Measurements from ENCODE around the gene BMP4.

Gene BMP4

DNA sequence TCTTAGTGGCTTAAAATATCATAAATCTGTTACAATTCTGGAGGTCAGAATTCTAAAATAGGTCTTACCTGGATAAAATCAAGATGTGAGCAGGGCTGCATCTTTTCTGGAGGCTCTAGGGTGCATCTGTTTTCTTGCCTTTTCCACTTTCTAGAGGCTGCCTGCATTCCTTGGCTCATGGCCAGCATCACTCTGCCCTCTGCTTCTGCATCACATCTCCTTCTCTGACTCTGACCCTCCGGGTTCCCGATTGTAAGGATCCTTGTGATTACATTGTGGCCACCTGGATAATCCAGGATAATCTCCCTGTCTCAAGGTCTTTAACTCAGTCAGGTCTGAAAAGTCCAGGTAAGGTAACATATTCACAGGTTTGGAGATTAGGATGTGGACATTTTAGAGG lies 11.0 kb upstream of the BMP4 start:
- no peaks in the 10 kb centered on the region for H3K4me1 ChIP-seq (ENCODE audit: control insufficient read depth, low read length)
- TF ChIP-seq, protein P1, sequence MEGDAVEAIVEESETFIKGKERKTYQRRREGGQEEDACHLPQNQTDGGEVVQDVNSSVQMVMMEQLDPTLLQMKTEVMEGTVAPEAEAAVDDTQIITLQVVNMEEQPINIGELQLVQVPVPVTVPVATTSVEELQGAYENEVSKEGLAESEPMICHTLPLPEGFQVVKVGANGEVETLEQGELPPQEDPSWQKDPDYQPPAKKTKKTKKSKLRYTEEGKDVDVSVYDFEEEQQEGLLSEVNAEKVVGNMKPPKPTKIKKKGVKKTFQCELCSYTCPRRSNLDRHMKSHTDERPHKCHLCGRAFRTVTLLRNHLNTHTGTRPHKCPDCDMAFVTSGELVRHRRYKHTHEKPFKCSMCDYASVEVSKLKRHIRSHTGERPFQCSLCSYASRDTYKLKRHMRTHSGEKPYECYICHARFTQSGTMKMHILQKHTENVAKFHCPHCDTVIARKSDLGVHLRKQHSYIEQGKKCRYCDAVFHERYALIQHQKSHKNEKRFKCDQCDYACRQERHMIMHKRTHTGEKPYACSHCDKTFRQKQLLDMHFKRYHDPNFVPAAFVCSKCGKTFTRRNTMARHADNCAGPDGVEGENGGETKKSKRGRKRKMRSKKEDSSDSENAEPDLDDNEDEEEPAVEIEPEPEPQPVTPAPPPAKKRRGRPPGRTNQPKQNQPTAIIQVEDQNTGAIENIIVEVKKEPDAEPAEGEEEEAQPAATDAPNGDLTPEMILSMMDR (IDR thresholded peaks at IDR 0.05; ENCODE audit: low read depth, low read length, poor library complexity, severe bottlenecking): no peak
- TF ChIP-seq EZH2phosphoT487 (IDR thresholded peaks at IDR 0.05; ENCODE audit: borderline replicate concordance, low read length): no peak
- H3K4me3 ChIP-seq (ENCODE audit: low read length): no peak overlapping the region
- no peak overlapping the region for H3K27ac ChIP-seq (ENCODE audit: low read depth, low read length)
- no peaks in the 10 kb centered on the region for H3K9me3 ChIP-seq (ENCODE audit: control insufficient read depth, insufficient read depth, low read length)
- H3K79me2 ChIP-seq (ENCODE audit: control insufficient read depth, low read length): no peaks in the 10 kb centered on the region
- no peaks in the 10 kb centered on the region for H3K36me3 ChIP-seq (ENCODE audit: control insufficient read depth, low read length)
- H3K27me3 ChIP-seq (ENCODE audit: control insufficient read depth, low read length): 0 out of 2 replicates have a peak, but pooled peaks cover 3% of the 10 kb centered on the region
- H3K9me2 ChIP-seq (replicated peaks; ENCODE audit: control insufficient read depth, low read length): no peaks in the 10 kb centered on the region
- H4K20me1 ChIP-seq (ENCODE audit: control insufficient read depth, insufficient read depth, low read depth, low read length): no peaks in the 10 kb centered on the region
- no peaks in the 10 kb centered on the region for H3F3A ChIP-seq (ENCODE audit: control insufficient read depth, insufficient read depth)
- no peak overlapping the region for H3K4me2 ChIP-seq (ENCODE audit: low read length)

DNA sequence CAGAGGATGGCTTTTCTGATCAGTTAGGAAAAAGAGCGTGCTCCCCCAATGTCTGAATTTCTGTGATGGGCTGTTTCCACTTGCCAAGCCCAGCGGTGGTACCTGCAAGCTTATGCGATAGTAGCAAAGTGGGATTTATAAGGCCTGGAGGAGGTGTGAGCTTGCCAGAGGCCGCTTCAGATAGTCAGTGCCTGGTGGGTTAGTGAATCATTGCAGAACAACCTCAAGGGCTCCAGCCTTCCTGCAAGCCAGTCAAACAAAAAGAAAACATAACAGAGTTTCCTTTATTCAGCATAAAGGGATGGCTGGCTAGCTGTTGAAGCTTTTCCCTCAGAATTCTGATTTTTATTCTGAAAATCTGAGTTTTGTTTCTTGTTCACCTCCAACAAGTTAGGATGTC lies 7.6 kb upstream of the BMP4 start:
- no peaks in the 10 kb centered on the region for H3K9me2 ChIP-seq (replicated peaks; ENCODE audit: control insufficient read depth, low read length)
- H3K27ac ChIP-seq (ENCODE audit: low read depth, low read length): no peak overlapping the region
- H4K20me1 ChIP-seq (ENCODE audit: control insufficient read depth, insufficient read depth, low read depth, low read length): no peaks in the 10 kb centered on the region
- TF ChIP-seq, protein P1 (IDR thresholded peaks at IDR 0.05; ENCODE audit: low read depth, low read length, poor library complexity, severe bottlenecking): no peak
- TF ChIP-seq EZH2phosphoT487 (IDR thresholded peaks at IDR 0.05; ENCODE audit: borderline replicate concordance, low read length): no peak
- H3K36me3 ChIP-seq (ENCODE audit: control insufficient read depth, low read length): no peaks in the 10 kb centered on the region
- no peaks in the 10 kb centered on the region for H3K9me3 ChIP-seq (ENCODE audit: control insufficient read depth, insufficient read depth, low read length)
- H3K4me3 ChIP-seq (ENCODE audit: low read length): no peak overlapping the region
- H3K4me2 ChIP-seq (ENCODE audit: low read length): no peak overlapping the region
- H3K4me1 ChIP-seq (ENCODE audit: control insufficient read depth, low read length): no peaks in the 10 kb centered on the region
- 0 out of 2 replicates have a peak, but pooled peaks cover 3% of the 10 kb centered on the region for H3K27me3 ChIP-seq (ENCODE audit: control insufficient read depth, low read length)
- no peaks in the 10 kb centered on the region for H3K79me2 ChIP-seq (ENCODE audit: control insufficient read depth, low read length)
- no peaks in the 10 kb centered on the region for H3F3A ChIP-seq (ENCODE audit: control insufficient read depth, insufficient read depth)

DNA sequence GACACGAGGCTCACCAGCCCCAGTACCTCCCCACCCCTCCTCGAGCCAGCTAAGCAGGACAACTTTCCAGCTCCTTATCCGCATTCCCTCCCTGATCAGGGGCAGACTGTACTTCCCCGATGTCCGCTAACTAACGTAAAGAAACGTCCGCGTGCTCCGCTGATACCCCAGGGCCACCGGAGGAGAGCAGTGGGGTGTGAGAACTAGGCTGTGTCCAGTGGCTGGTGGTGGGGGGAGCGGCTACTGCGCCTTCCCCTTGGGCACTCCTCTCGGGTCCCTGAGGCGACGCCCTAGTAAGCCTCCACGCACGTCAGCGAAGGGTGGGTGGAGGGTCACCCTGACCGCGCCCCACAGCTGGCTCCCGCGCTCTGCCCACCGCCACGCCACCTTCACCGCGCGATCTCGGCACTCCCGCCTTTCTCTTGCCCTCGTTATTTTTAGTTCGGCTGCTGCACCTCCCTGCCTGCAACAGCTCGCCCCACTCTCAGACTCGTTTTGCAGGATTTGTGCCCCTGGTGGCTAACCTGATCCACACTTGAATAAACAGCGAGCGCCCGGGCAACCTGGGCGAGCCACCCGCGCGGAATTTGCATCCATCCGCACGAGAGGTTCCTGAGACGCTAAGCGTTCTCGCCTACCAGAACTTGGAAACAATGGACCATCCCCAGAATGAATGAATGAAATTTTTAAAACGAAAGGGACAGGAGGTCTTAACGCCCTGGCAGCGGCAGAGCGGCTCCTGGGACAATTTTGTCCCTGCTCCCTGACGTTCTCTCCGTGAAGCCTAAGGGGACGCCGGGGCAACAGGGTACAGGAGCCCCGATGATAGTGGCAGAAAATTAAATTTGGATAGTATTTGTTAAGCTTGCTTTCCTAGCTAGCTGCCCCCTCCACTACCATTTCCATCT lies 6.9 kb upstream of the BMP4 start:
- Histone ChIP-seq H3K4me3 (ENCODE audit: low read length) (no peak overlapping the region), H3K9me3 (ENCODE audit: control insufficient read depth, insufficient read depth, low read length) (no peaks in the 10 kb centered on the region), H3F3A (ENCODE audit: control insufficient read depth, insufficient read depth) (no peaks in the 10 kb centered on the region), H3K27me3 (ENCODE audit: control insufficient read depth, low read length) (0 out of 2 replicates have a peak, but pooled peaks cover 3% of the 10 kb centered on the region), H3K79me2 (ENCODE audit: control insufficient read depth, low read length) (no peaks in the 10 kb centered on the region), H3K4me1 (ENCODE audit: control insufficient read depth, low read length) (no peaks in the 10 kb centered on the region), H3K27ac (ENCODE audit: low read depth, low read length) (no peak overlapping the region), H3K4me2 (ENCODE audit: low read length) (no peak overlapping the region), H3K9me2 (replicated peaks; ENCODE audit: control insufficient read depth, low read length) (no peaks in the 10 kb centered on the region), H4K20me1 (ENCODE audit: control insufficient read depth, insufficient read depth, low read depth, low read length) (no peaks in the 10 kb centered on the region), H3K36me3 (ENCODE audit: control insufficient read depth, low read length) (no peaks in the 10 kb centered on the region)
- TF ChIP-seq, protein P1 (IDR thresholded peaks at IDR 0.05; ENCODE audit: low read depth, low read length, poor library complexity, severe bottlenecking): no peak
- no peak for TF ChIP-seq EZH2phosphoT487 (IDR thresholded peaks at IDR 0.05; ENCODE audit: borderline replicate concordance, low read length)

All from DOHH2 (cell line).